Transverse colon (tissue), 4 donors: ENCODE data around the gene DALRD3. TPM values are rescaled to one million over a fixed set of nuclear protein-coding genes. Genes with fewer than 3 reads are reported as not detected.

Source experiments
- DNase-seq: peaks from one replicate; pipeline ENCODE4 v3.0.0-alpha.2; 2019
- H3K27ac ChIP-seq, 4 donors: fragments of 200-600 bp; sonication (generic); 2 replicates each; pipeline ENCODE4 v1.5.1; 2016 to 2018; ENCODE audit warnings: inconsistent platforms in 4 of 4
- H3K27me3 ChIP-seq: fragments of 200-600 bp; sonication (generic); 2 replicates; pipeline ENCODE4 v1.5.1; 2017; ENCODE audit warnings: inconsistent platforms
- H3K36me3 ChIP-seq, 4 donors: fragments of 200-600 bp; sonication (generic); 2 replicates each; pipeline ENCODE4 v1.5.1; 2017 to 2019; ENCODE audit warnings: inconsistent platforms in 4 of 4
- H3K4me1 ChIP-seq, 4 donors: fragments of 200-600 bp; sonication (generic); 2 replicates each; pipeline ENCODE4 v1.5.1; 2017 to 2020; ENCODE audit warnings: inconsistent platforms in 4 of 4
- H3K4me3 ChIP-seq, 4 donors: fragments of 200-600 bp; sonication (generic); 1 replicate in 1 of 4; 2 replicates in 3 of 4; pipeline versions ENCODE4 v1.5.1 to v1.6.1; 2017 to 2019; ENCODE audit warnings: inconsistent platforms in 4 of 4
- H3K9me3 ChIP-seq, 2 donors: fragments of 200-600 bp; sonication (generic); 2 replicates each; pipeline ENCODE4 v1.5.1; 2017 to 2019; ENCODE audit warnings: inconsistent platforms in 2 of 2
- EP300 ChIP-seq: sonication (generic); formaldehyde crosslinking; IDR thresholded peaks from one replicate; pipeline ENCODE4 v1.6.1; 2017; ENCODE audit warnings: antibody characterized with exemption, low read depth
- POLR2A ChIP-seq: fragments of 450-650 bp; IDR thresholded peaks from one replicate; pipeline ENCODE4 v1.6.1; 2016; ENCODE audit warnings: antibody characterized with exemption, mild to moderate bottlenecking, moderate library complexity
- POLR2AphosphoS5 ChIP-seq, 3 donors: sonication (generic); formaldehyde crosslinking; IDR thresholded peaks; one replicate each; pipeline ENCODE4 v1.6.1; 2016; ENCODE audit warnings: antibody characterized with exemption in 3 of 3
- WGBS, 2 donors: methylation state at CpG; one replicate each; pipeline ENCODE4 v1.1.5; 2018; ENCODE audit warnings: low coverage in 1 of 2; 5-methylcytosine and 5-hydroxymethylcytosine counted together
- in situ Hi-C, 4 donors: fragments of 200-750 bp; cut with MboI; loops; one replicate each; pipeline versions ENCODE4 v1.15.0 to v1.15.1; 2017; ENCODE audit warnings: low sequenced_read_pairs in 3 of 4, low pct_ligation_motif_present in 1 of 4, low pct_unique_long_range_greater_than_20kb in 1 of 4
- intact Hi-C: fragments of 100-400 bp; cut with DNase I; formaldehyde crosslinking; loops from one replicate; pipeline ENCODE4 v1.15.1; 2023; ENCODE audit warnings: low total_unique reads
- total RNA-seq, 4 donors: library from RNA; depleted of rRNA; stranded (reverse); fragments of >200 nt; gene quantifications; one replicate each; pipeline ENCODE4 v1.1.0, GENCODE V29; 2016
- TF ChIP-seq, protein P1 (sequence below), 5 experiments: fragments of 200-600 bp in 3 of 5; fragments of 450-650 bp in 2 of 5; sonication (generic) in 3 of 5; IDR thresholded peaks; 1 replicate in 2 of 5; 2 replicates in 3 of 5; pipeline ENCODE4 v1.5.1; 2016 to 2017; ENCODE audit warnings: antibody characterized with exemption in 5 of 5, inconsistent platforms in 3 of 5, mild to moderate bottlenecking in 2 of 5, moderate library complexity in 1 of 5

Gene DALRD3
- total RNA-seq, 4 donors from 2014 or later: 30.4 to 136 (median 42.0) TPM

DNA sequence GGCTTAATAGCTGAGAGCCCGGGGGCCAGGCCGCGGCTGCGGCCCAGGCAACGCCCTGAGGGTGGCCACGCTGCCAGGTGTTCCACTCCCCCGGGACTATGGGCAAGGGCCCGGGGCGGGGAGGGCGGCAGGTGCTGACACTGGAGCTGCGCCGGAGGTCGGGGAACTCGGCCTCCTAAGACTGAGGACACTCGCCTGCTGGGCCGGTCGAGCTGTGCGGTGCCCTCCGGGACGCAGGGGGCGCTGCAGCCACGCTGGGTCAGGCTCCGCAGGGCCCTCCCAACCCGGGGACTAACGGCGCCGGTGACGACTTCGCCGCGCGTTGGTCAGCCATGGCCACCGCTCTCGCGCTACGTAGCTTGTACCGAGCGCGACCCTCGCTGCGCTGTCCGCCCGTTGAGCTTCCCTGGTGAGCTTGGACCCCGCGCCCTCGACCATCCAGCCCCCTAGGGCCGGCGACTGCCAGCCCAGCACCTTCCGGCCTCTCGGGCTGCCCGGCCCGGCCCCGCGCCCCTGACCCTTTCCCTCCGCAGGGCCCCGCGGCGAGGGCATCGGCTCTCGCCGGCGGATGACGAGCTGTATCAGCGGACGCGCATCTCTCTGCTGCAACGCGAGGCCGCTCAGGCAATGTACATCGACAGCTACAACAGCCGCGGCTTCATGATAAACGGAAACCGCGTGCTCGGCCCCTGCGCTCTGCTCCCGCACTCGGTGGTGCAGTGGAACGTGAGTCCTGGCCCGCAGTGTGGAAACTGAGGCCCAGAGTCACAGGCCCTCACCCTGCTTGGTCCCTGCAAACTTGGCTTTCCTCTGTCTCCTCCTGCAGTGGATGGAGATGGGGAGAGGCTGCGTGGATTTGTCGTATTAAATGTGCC, 3.7 kb upstream of the DALRD3 start, which contains the start of gene NDUFAF3:
TSS of gene NDUFAF3 (plus strand) at position 309 of the 875 bp plus-strand sequence. CDS start at position 333, 24 bp downstream.
- in situ Hi-C loops: no loop called here
- peak; percentile 95 for DNase-seq
- H3K27ac ChIP-seq: peak within 1 kb of the TSS; percentile 99 to 100 (median 100)
- H3K36me3 ChIP-seq: peaks cover 0 to 23% (median 0%) of the 10 kb centered on the region in 4 donors
- 0 to 1% methylated on average over 1 to 65 of the region's 83 CpGs for WGBS, 2 donors
- H3K27me3 ChIP-seq: no peaks in the 10 kb centered on the region
- TF ChIP-seq POLR2AphosphoS5 (IDR thresholded peaks at IDR 0.05) (peak; percentile 90 to 98 (median 93)), EP300 (no peak), POLR2A (peak; percentile 79)
- TF ChIP-seq, protein P1, sequence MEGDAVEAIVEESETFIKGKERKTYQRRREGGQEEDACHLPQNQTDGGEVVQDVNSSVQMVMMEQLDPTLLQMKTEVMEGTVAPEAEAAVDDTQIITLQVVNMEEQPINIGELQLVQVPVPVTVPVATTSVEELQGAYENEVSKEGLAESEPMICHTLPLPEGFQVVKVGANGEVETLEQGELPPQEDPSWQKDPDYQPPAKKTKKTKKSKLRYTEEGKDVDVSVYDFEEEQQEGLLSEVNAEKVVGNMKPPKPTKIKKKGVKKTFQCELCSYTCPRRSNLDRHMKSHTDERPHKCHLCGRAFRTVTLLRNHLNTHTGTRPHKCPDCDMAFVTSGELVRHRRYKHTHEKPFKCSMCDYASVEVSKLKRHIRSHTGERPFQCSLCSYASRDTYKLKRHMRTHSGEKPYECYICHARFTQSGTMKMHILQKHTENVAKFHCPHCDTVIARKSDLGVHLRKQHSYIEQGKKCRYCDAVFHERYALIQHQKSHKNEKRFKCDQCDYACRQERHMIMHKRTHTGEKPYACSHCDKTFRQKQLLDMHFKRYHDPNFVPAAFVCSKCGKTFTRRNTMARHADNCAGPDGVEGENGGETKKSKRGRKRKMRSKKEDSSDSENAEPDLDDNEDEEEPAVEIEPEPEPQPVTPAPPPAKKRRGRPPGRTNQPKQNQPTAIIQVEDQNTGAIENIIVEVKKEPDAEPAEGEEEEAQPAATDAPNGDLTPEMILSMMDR (IDR thresholded peaks at IDR 0.05): peak; percentile 95 to 100 (median 97)
- peak within 1 kb of the TSS; percentile 70 to 93 (median 82) for H3K4me3 ChIP-seq
- intact Hi-C loops: no loop called here
- no peaks in the 10 kb centered on the region for H3K9me3 ChIP-seq
- peaks cover 19 to 49% (median 36%) of the 10 kb centered on the region in 4 donors for H3K4me1 ChIP-seq

DNA sequence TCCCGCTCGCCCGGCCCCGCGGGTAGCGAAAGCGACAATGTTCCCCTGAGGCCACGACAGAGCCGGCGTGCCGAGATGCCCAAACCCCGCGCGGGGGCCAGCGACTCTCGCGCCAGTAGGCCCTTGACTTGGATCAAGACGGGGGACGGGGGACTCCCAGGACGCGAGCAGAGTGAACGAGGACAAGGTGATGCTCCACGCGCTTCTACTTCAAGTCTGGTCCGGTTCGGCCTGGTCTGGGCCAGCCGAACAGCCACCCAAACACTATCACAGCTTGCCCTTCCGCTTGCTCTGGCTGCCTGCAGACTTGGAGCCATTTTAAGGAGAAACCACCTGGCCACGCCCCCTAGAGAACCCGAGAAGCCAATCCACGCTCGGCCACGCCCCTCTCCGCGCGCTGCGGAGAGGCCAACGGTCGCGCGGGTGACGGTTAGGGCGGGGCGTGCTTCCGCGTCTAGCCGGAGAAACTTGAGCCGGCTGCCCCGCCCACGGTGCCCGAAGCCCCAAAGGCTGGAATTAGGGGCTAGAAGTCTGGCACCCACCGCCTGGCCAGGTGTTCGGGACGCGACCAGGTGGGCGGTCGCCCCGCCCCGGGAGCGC, 2.9 kb upstream of the DALRD3 start:
- peaks cover 0 to 23% (median 0%) of the 10 kb centered on the region in 4 donors for H3K36me3 ChIP-seq
- H3K27ac ChIP-seq: peak overlapping the region; percentile 99 to 100 (median 100)
- no peaks in the 10 kb centered on the region for H3K27me3 ChIP-seq
- intact Hi-C loops (no loop called here), in situ Hi-C loops (no loop called here)
- H3K4me3 ChIP-seq: peak overlapping the region; percentile 70 to 93 (median 82)
- peaks cover 19 to 52% (median 37%) of the 10 kb centered on the region in 4 donors for H3K4me1 ChIP-seq
- 1% methylated on average over 47 of the region's 60 CpGs; no CpG with 5 or more reads in 1 of the 2 donors for WGBS, 2 donors
- peak; percentile 99 to 100 (median 99) for TF ChIP-seq POLR2AphosphoS5 (IDR thresholded peaks at IDR 0.05)
- TF ChIP-seq, protein P1 (IDR thresholded peaks at IDR 0.05): no peak
- peak; percentile 92 for TF ChIP-seq EP300
- TF ChIP-seq POLR2A: peak; percentile 100
- H3K9me3 ChIP-seq: no peaks in the 10 kb centered on the region
- peak; percentile 100 for DNase-seq

DNA sequence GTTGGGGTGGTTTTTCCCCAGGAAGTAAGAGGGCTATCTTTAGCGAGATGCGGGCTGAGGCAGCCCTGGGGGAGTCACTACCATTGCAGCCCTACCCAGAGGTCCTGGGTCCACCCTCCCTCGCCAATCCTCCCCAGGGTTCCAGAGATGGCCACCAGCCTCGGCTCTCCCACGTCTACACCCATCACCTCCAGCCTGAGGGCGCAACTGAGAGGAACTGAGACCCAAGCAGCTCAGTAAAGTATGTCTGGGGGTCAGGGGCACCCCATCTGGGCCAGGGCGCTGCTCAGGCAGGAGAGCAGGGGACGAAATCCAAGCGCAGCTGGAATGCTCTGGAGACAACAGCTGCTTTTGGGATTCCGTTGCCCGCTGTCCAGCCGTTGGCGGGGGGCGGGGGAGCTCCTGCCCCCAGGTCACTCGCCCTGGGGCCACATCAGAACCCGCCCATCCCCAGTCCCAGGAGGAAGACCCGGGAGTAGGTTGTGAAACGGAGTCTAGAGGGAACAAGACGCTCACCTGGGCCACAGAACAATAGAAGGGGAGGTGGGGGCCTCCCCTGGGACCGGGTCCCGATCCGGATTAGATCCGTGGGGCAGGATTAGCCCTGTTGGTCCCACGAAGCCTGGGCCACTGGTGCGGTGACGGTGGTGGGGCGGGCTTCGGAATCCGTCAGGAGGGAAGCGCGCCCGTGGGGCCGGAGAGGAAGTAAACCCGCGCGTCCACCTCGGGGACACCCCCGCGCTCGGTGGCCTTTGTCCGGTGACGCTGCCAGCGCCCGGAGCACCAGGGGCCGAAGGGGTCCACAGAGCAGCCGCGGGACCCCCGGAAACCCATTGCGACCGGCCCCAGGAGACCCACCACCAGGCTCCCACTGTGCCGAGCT, 2.2 kb upstream of the DALRD3 start:
- TF ChIP-seq EP300: no peak
- TF ChIP-seq, protein P1 (IDR thresholded peaks at IDR 0.05): no peak
- peak in 1 of 3 donors; percentile 19 for TF ChIP-seq POLR2AphosphoS5 (IDR thresholded peaks at IDR 0.05)
- TF ChIP-seq POLR2A: no peak
- H3K36me3 ChIP-seq: peaks cover 0 to 17% (median 0%) of the 10 kb centered on the region in 4 donors
- intact Hi-C loops (loop anchor here (1.0 kb wide), 1 partner anchor 13 kb away; the partner anchor contains the start of gene WDR6), in situ Hi-C loops (no loop called here)
- H3K27me3 ChIP-seq: no peaks in the 10 kb centered on the region
- H3K9me3 ChIP-seq: no peaks in the 10 kb centered on the region
- peak; percentile 75 for DNase-seq
- peaks cover 19 to 52% (median 37%) of the 10 kb centered on the region in 4 donors for H3K4me1 ChIP-seq
- peak overlapping the region; percentile 70 to 93 (median 79) for H3K4me3 ChIP-seq
- WGBS, 2 donors: 0% methylated on average over 47 of the region's 51 CpGs; no CpG with 5 or more reads in 1 of the 2 donors
- peak overlapping the region; percentile 99 to 100 (median 100) for H3K27ac ChIP-seq
